HG02973 (cell line): Measurements from ENCODE around the gene ABCA4.
"Not testable (repeated sequence)": the region's sequence is repeated elsewhere in the genome, so short reads cannot be mapped to it uniquely, and the experiment has no call there.

ENCODE experiments used
- ATAC-seq: cut with Tn5 transposase; IDR thresholded peaks from one replicate; pipeline ENCODE4 v1.9.1; 2021; ENCODE audit warnings: moderate library complexity; ENCODE audit not compliant: unreplicated experiment

ABCA4 gene

GRCh38 chr1:94011709-94012595, 109.0 kb downstream of the ABCA4 start:
- ATAC-seq: no peak

- no peak for ATAC-seq
Observed at GRCh38 chr1:94011129-94011528, 109.8 kb downstream of the ABCA4 start.

GRCh38 chr1:94009304-94009703, 111.6 kb downstream of the ABCA4 start:
- no peak for ATAC-seq

- no peak for ATAC-seq
Observed at GRCh38 chr1:94006604-94007003, 114.3 kb downstream of the ABCA4 start.

GRCh38 chr1:94004924-94005323, 116.0 kb downstream of the ABCA4 start:
- ATAC-seq: no peak

GRCh38 chr1:94002046-94002787, 118.7 kb downstream of the ABCA4 start:
- ATAC-seq: no peak

GRCh38 chr1:94001397-94002045, 119.4 kb downstream of the ABCA4 start:
- ATAC-seq: no peak

- ATAC-seq: no peak
Observed at GRCh38 chr1:94000510-94001282, 120.3 kb downstream of the ABCA4 start.

- ATAC-seq: no peak
Observed at GRCh38 chr1:93999840-94000415, 121.0 kb downstream of the ABCA4 start.

GRCh38 chr1:93998532-93998931, 122.4 kb downstream of the ABCA4 start:
- not testable (repeated sequence) for ATAC-seq

- no peak for ATAC-seq
Observed at GRCh38 chr1:93997756-93998155, 123.2 kb downstream of the ABCA4 start.

- ATAC-seq: no peak
Observed at GRCh38 chr1:93995837-93996536, 125.0 kb downstream of the ABCA4 start.

- no peak for ATAC-seq
Observed at GRCh38 chr1:93993731-93994130, 127.2 kb downstream of the ABCA4 start.

- no peak for ATAC-seq
Observed at GRCh38 chr1:93992954-93993353, 128.0 kb downstream of the ABCA4 start.

GRCh38 chr1:93992190-93992589, 128.8 kb downstream of the ABCA4 start:
- ATAC-seq: no peak

- no peak for ATAC-seq
Observed at GRCh38 chr1:93991271-93991670, 129.7 kb downstream of the ABCA4 start.

- ATAC-seq: not testable (repeated sequence)
Observed at GRCh38 chr1:93990477-93990876, 130.5 kb downstream of the ABCA4 start.

- no peak for ATAC-seq
Observed at GRCh38 chr1:93990010-93990409, 130.9 kb downstream of the ABCA4 start.

GRCh38 chr1:93989601-93990000, 131.3 kb downstream of the ABCA4 start:
- ATAC-seq: no peak
